Keratinocyte (primary cell): Measurements from ENCODE around the gene ESR2. TPM values are rescaled to one million over a fixed set of nuclear protein-coding genes. Genes with fewer than 3 reads are reported as not detected.

ENCODE experiments used
- DNase-seq: peaks from one replicate; pipeline ENCODE4 v3.0.0-alpha.2; 2011; ENCODE audit warnings: low read depth, missing footprints, low spot score
- FAIRE-seq: peaks from 2 replicates; lab custom pipeline; 2011; peaks lifted over from hg19 to GRCh38; lab: Jason Lieb, UNC
- H2AFZ ChIP-seq: 2 replicates; pipeline ENCODE4 v1.6.0; 2012; ENCODE audit warnings: low read length, control low read depth, inconsistent platforms; ENCODE audit not compliant: control insufficient read depth
- H3K27ac ChIP-seq: 2 replicates; pipeline ENCODE4 v1.5.1; 2011; ENCODE audit warnings: low read length; ENCODE audit not compliant: control insufficient read depth, insufficient read depth
- H3K27me3 ChIP-seq: 3 replicates; pipeline ENCODE4 v1.6.0; 2011; ENCODE audit warnings: low read length; ENCODE audit not compliant: control insufficient read depth, insufficient read depth; ENCODE audit errors: extremely low read depth
- H3K36me3 ChIP-seq, 2 experiments: 2 replicates in 1 of 2; 3 replicates in 1 of 2; pipeline ENCODE4 v1.5.1; 2011; ENCODE audit warnings: low read length in 2 of 2, mild to moderate bottlenecking in 1 of 2; ENCODE audit not compliant: control insufficient read depth in 2 of 2, insufficient read depth in 2 of 2; ENCODE audit errors: extremely low read depth in 1 of 2
- H3K4me1 ChIP-seq: 3 replicates; pipeline ENCODE4 v1.5.1; 2011; ENCODE audit warnings: low read length; ENCODE audit not compliant: control insufficient read depth, insufficient read depth; ENCODE audit errors: extremely low read depth
- H3K4me2 ChIP-seq: 3 replicates; pipeline ENCODE4 v1.6.0; 2011; ENCODE audit warnings: low read depth, low read length; ENCODE audit not compliant: control insufficient read depth, insufficient read depth; ENCODE audit errors: extremely low read depth
- H3K4me3 ChIP-seq, 3 experiments: fragments of 200-600 bp in 1 of 3; sonication (generic) in 1 of 3; 2 replicates in 2 of 3; 3 replicates in 1 of 3; pipeline ENCODE4 v1.5.1; 2011 to 2016; ENCODE audit warnings: low read length in 3 of 3, mild to moderate bottlenecking in 3 of 3, control low read depth in 2 of 3, inconsistent platforms in 1 of 3, low read depth in 1 of 3, mixed read lengths in 1 of 3, mixed run types in 1 of 3, moderate library complexity in 1 of 3; ENCODE audit not compliant: control insufficient read depth in 2 of 3, insufficient read depth in 2 of 3; ENCODE audit errors: extremely low read depth in 1 of 3
- H3K79me2 ChIP-seq: 2 replicates; pipeline ENCODE4 v1.6.0; 2012; ENCODE audit warnings: low read length; ENCODE audit not compliant: control insufficient read depth, insufficient read depth
- H3K9ac ChIP-seq: 3 replicates; pipeline ENCODE4 v1.6.0; 2011; ENCODE audit warnings: low read length; ENCODE audit not compliant: control insufficient read depth, insufficient read depth; ENCODE audit errors: extremely low read depth
- H3K9me1 ChIP-seq: 3 replicates; pipeline ENCODE4 v1.6.0; 2011; ENCODE audit warnings: low read length; ENCODE audit not compliant: control insufficient read depth, insufficient read depth; ENCODE audit errors: extremely low read depth
- H3K9me3 ChIP-seq: 2 replicates; pipeline ENCODE4 v1.5.1; 2012; ENCODE audit warnings: low read depth, low read length; ENCODE audit not compliant: control insufficient read depth
- H4K20me1 ChIP-seq: 3 replicates; pipeline ENCODE4 v1.6.0; 2011; ENCODE audit warnings: low read length; ENCODE audit not compliant: control insufficient read depth, insufficient read depth; ENCODE audit errors: extremely low read depth
- EZH2 ChIP-seq: IDR thresholded peaks from one replicate; pipeline ENCODE4 v1.6.1; 2012; ENCODE audit warnings: inconsistent platforms, mild to moderate bottlenecking, low read length, moderate library complexity
- dilution Hi-C: fragments of 300-500 bp; cut with MboI; formaldehyde crosslinking; loops from one replicate; pipeline ENCODE4 v1.7.0; 2020; ENCODE audit warnings: low sequenced_read_pairs; ENCODE audit not compliant: extremely low pct_ligation_motif_present
- polyA plus RNA-seq, 5 experiments: library from polyadenylated mRNA; depleted of rRNA in 3 of 5; stranded (reverse) in 3 of 5; stranded (forward) in 1 of 5; unstranded in 1 of 5; fragments of >200 nt; gene quantifications; 1 replicate in 1 of 5; 2 replicates in 3 of 5; 3 replicates in 1 of 5; pipeline versions ENCODE4 v1.2.1 to v1.2.3, GENCODE V29; 2011 to 2012; ENCODE audit warnings: missing spikeins in 2 of 5, low read depth in 1 of 5, low replicate concordance in 1 of 5
- TF ChIP-seq, protein P1 (sequence below), 3 experiments: IDR thresholded peaks in 1 of 3; conservative IDR thresholded peaks in 1 of 3; optimal IDR thresholded peaks in 1 of 3; 2 replicates in 2 of 3; 3 replicates in 1 of 3; pipeline versions ENCODE3 to v1.5.1; 2011; ENCODE audit warnings: low read length in 3 of 3, mild to moderate bottlenecking in 3 of 3, moderate library complexity in 2 of 3, control low read depth in 1 of 3, inconsistent platforms in 1 of 3; ENCODE audit not compliant: insufficient read depth in 2 of 3; ENCODE audit errors: extremely low read depth in 1 of 3

Gene ESR2
- polyA plus RNA-seq, 1 donor (not counting 4 experiments of a cell fraction or from before 2014, with no cell fraction given): 0.03 TPM

DNA sequence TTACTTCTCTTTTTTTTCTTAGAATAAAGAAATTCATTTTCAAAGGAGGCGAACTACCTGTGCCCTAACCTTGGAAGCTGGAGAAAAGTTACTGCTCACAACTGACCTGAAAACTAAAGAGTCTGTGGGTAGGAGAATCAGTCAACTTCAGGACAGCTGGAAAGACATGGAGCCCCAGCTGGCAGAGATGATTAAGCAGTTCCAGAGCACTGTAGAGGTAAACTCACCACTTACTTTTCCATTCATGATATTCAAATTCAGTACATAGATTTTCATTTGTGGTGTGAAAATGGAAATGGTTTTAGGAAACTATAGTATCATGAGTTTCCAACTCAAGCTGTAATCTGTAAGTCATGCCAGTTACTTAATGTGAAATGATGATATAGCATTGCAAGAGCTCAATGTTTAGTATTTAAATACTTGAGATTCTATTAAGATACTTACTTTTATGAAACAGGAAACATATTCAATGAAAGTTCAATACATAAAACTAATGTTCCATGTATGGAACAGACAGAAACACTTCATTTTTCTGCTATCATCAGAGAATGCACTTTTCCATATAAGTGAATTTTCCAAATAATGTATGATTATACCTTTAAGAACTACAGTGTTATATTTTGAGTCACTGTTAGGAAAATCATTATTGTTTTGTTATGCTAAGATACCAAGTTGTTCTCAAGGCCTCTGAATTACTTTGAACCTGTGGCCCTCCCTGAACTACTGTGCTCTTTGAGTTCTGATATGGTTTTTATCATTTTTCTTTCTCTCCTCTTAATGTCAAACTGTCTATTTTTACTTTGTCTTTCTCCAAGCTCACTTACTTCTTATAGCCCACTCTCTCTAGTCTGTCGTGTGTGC is 119.0 kb downstream of the ESR2 start:
- no peaks in the 10 kb centered on the region for H3K79me2 ChIP-seq
- DNase-seq (no peak), FAIRE-seq (no peak)
- no peak for TF ChIP-seq EZH2
- TF ChIP-seq, protein P1, sequence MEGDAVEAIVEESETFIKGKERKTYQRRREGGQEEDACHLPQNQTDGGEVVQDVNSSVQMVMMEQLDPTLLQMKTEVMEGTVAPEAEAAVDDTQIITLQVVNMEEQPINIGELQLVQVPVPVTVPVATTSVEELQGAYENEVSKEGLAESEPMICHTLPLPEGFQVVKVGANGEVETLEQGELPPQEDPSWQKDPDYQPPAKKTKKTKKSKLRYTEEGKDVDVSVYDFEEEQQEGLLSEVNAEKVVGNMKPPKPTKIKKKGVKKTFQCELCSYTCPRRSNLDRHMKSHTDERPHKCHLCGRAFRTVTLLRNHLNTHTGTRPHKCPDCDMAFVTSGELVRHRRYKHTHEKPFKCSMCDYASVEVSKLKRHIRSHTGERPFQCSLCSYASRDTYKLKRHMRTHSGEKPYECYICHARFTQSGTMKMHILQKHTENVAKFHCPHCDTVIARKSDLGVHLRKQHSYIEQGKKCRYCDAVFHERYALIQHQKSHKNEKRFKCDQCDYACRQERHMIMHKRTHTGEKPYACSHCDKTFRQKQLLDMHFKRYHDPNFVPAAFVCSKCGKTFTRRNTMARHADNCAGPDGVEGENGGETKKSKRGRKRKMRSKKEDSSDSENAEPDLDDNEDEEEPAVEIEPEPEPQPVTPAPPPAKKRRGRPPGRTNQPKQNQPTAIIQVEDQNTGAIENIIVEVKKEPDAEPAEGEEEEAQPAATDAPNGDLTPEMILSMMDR (optimal IDR thresholded peaks at IDR 0.05 in 1 of 3, IDR thresholded peaks at IDR 0.05 in 1 of 3, conservative IDR thresholded peaks at IDR 0.05 in 1 of 3; ENCODE audit: extremely low read depth in 1 of 3, insufficient read depth in 2 of 3, low read length in 3 of 3): no peak
- H4K20me1 ChIP-seq: no peaks in the 10 kb centered on the region
- dilution Hi-C loops: no loop called here
- H3K9ac ChIP-seq: no peak overlapping the region
- H3K4me2 ChIP-seq: no peak overlapping the region
- no peaks in the 10 kb centered on the region for H3K27me3 ChIP-seq
- H3K27ac ChIP-seq: no peak overlapping the region
- no peaks in the 10 kb centered on the region for H3K9me3 ChIP-seq
- H3K4me3 ChIP-seq: no peak overlapping the region
- peaks cover 4 to 9% of the 10 kb centered on the region in 2 experiments for H3K36me3 ChIP-seq
- H3K9me1 ChIP-seq: no peaks in the 10 kb centered on the region
- no peak overlapping the region for H2AFZ ChIP-seq
- H3K4me1 ChIP-seq: no peaks in the 10 kb centered on the region

DNA sequence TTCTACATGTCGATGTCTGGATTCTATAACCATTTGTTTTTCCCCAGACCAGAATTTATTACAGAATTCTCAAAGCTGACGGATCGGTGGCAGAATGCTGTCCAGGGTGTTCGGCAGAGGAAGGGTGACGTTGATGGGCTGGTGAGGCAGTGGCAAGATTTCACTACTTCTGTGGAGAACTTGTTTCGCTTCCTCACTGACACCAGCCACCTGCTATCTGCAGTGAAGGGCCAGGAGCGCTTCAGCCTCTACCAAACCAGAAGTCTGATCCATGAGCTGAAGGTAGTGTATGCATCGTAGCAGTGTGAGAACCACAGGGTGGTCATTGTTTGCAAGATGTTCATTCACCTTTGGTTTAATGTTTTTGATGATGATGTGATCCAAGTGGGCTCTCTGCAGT is 124.0 kb downstream of the ESR2 start:
- dilution Hi-C loops: no loop called here

More for the DNA sequence above, 124.0 kb downstream of the ESR2 start:
- TF ChIP-seq, protein P1 (optimal IDR thresholded peaks at IDR 0.05 in 1 of 3, IDR thresholded peaks at IDR 0.05 in 1 of 3, conservative IDR thresholded peaks at IDR 0.05 in 1 of 3; ENCODE audit: extremely low read depth in 1 of 3, insufficient read depth in 2 of 3, low read length in 3 of 3): no peak
- no peak for TF ChIP-seq EZH2
- H4K20me1 ChIP-seq: no peaks in the 10 kb centered on the region
- DNase-seq (no peak), FAIRE-seq (no peak)
- no peak overlapping the region for H3K9ac ChIP-seq
- H3K9me3 ChIP-seq: no peaks in the 10 kb centered on the region
- no peaks in the 10 kb centered on the region for H3K4me1 ChIP-seq
- no peaks in the 10 kb centered on the region for H3K27me3 ChIP-seq
- H3K36me3 ChIP-seq: peaks cover 4% of the 10 kb centered on the region in 2 experiments
- H2AFZ ChIP-seq: no peak overlapping the region
- no peaks in the 10 kb centered on the region for H3K79me2 ChIP-seq
- H3K4me2 ChIP-seq: no peak overlapping the region
- no peak overlapping the region for H3K27ac ChIP-seq
- H3K4me3 ChIP-seq: no peak overlapping the region
- no peaks in the 10 kb centered on the region for H3K9me1 ChIP-seq
